Measurements from ENCODE around the gene TUSC1.
"Not testable (repeated sequence)": the region's sequence is repeated elsewhere in the genome, so short reads cannot be mapped to it uniquely, and the experiment has no call there.

The TUSC1 gene

GRCh38 chr9:25678147-25678666 is at the start of gene TUSC1:
TSS of gene TUSC1 (minus strand) at chr9:25678444. CDS start at chr9:25678312, 132 bp downstream.
- peak; percentile 94 for DNase-seq (ENCODE audit: low spot score)

- no peak for DNase-seq (ENCODE audit: low spot score)
Measured at GRCh38 chr9:25726871-25727410, 48.7 kb upstream of the TUSC1 start.

- DNase-seq (ENCODE audit: low spot score): no peak
Measured at GRCh38 chr9:25724424-25724823, 46.2 kb upstream of the TUSC1 start.

- peak; percentile 73 for DNase-seq (ENCODE audit: low spot score)
Measured at GRCh38 chr9:25716220-25716872, 38.1 kb upstream of the TUSC1 start.

- no peak for DNase-seq (ENCODE audit: low spot score)
Measured at GRCh38 chr9:25709941-25710340, 31.7 kb upstream of the TUSC1 start.

- no peak for DNase-seq (ENCODE audit: low spot score)
Measured at GRCh38 chr9:25704800-25705199, 26.6 kb upstream of the TUSC1 start.

- no peak for DNase-seq (ENCODE audit: low spot score)
Measured at GRCh38 chr9:25703701-25704357, 25.6 kb upstream of the TUSC1 start.

GRCh38 chr9:25702536-25702935 is 24.3 kb upstream of the TUSC1 start:
- DNase-seq (ENCODE audit: low spot score): no peak

- DNase-seq (ENCODE audit: low spot score): peak; percentile 31
Measured at GRCh38 chr9:25700899-25701298, 22.7 kb upstream of the TUSC1 start.

GRCh38 chr9:25700430-25700829 is 22.2 kb upstream of the TUSC1 start:
- no peak for DNase-seq (ENCODE audit: low spot score)

GRCh38 chr9:25691786-25692185 is 13.5 kb upstream of the TUSC1 start:
- DNase-seq (ENCODE audit: low spot score): no peak

- DNase-seq (ENCODE audit: low spot score): no peak
Measured at GRCh38 chr9:25684321-25684720, 6.1 kb upstream of the TUSC1 start.

GRCh38 chr9:25681266-25681665 is 3.0 kb upstream of the TUSC1 start:
- peak; percentile 47 for DNase-seq (ENCODE audit: low spot score)

GRCh38 chr9:25678846-25679360 is 659 bp upstream of the TUSC1 start:
- no peak for DNase-seq (ENCODE audit: low spot score)

- DNase-seq (ENCODE audit: low spot score): peak; percentile 94
Measured at GRCh38 chr9:25677301-25678146, 720 bp downstream of the TUSC1 start.

- not testable (repeated sequence) for DNase-seq (ENCODE audit: low spot score)
Measured at GRCh38 chr9:25675858-25676257, 2.4 kb downstream of the TUSC1 start.

- DNase-seq (ENCODE audit: low spot score): no peak
Measured at GRCh38 chr9:25658571-25658970, 19.7 kb downstream of the TUSC1 start.

- no peak for DNase-seq (ENCODE audit: low spot score)
Measured at GRCh38 chr9:25654417-25654816, 23.8 kb downstream of the TUSC1 start.

GRCh38 chr9:25648116-25648515 is 30.1 kb downstream of the TUSC1 start:
- no peak for DNase-seq (ENCODE audit: low spot score)

GRCh38 chr9:25636026-25636425 is 42.2 kb downstream of the TUSC1 start:
- DNase-seq (ENCODE audit: low spot score): no peak

GRCh38 chr9:25629231-25629630 is 49.0 kb downstream of the TUSC1 start:
- no peak for DNase-seq (ENCODE audit: low spot score)
